HEK293 (cell line): ENCODE results near the gene IL18RAP.

ENCODE experiments used
- KLF10 ChIP-seq: fragments of 450-650 bp; IDR thresholded peaks from 2 replicates; pipeline ENCODE4 v1.5.1; 2018; ENCODE audit warnings: missing biosample characterization, mild to moderate bottlenecking, missing genetic modification characterization
- MEIS1 ChIP-seq: sonication (generic); formaldehyde crosslinking; IDR thresholded peaks from 2 replicates; pipeline ENCODE4 v1.8.1; 2022; ENCODE audit warnings: missing genetic modification reagents, mild to moderate bottlenecking, borderline replicate concordance
- YY1 ChIP-seq: fragments of 450-650 bp; formaldehyde crosslinking; IDR thresholded peaks from 2 replicates; pipeline ENCODE4 v1.5.1; 2018; ENCODE audit warnings: missing biosample characterization, missing genetic modification characterization
- ZFP41 ChIP-seq: fragments of 450-650 bp; formaldehyde crosslinking; IDR thresholded peaks from 2 replicates; pipeline ENCODE4 v1.5.1; 2016; ENCODE audit warnings: missing biosample characterization, missing genetic modification characterization, borderline replicate concordance
- ZNF274 ChIP-seq, 2 experiments: fragments of 200-500 bp in 1 of 2; fragments of 450-650 bp in 1 of 2; sonication (Bioruptor generic) in 1 of 2; formaldehyde crosslinking in 1 of 2; IDR thresholded peaks; 2 replicates each; pipeline versions ENCODE4 v1.5.1 to v1.6.1; 2014 to 2016; ENCODE audit warnings: borderline replicate concordance in 1 of 2, inconsistent platforms in 1 of 2, low read length in 1 of 2, missing biosample characterization in 1 of 2, missing genetic modification characterization in 1 of 2
- ZNF555 ChIP-seq: fragments of 450-650 bp; formaldehyde crosslinking; conservative IDR thresholded peaks from 2 replicates; pipeline ENCODE4 v1.5.1; 2017; ENCODE audit warnings: missing biosample characterization, mild to moderate bottlenecking, missing genetic modification characterization, inconsistent platforms
- ZNF777 ChIP-seq: fragments of 450-650 bp; formaldehyde crosslinking; IDR thresholded peaks from 2 replicates; pipeline ENCODE4 v1.5.1; 2017; ENCODE audit warnings: missing biosample characterization, missing genetic modification characterization, borderline replicate concordance
- ZSCAN30 ChIP-seq: fragments of 450-650 bp; IDR thresholded peaks from 2 replicates; pipeline ENCODE4 v1.5.1; 2018; ENCODE audit warnings: missing biosample characterization, mild to moderate bottlenecking, missing genetic modification characterization, moderate library complexity
- TF ChIP-seq, protein P1 (sequence below): fragments of 450-650 bp; formaldehyde crosslinking; IDR thresholded peaks from 2 replicates; pipeline ENCODE4 v1.5.1; 2016; ENCODE audit warnings: missing biosample characterization, missing genetic modification characterization
- TF ChIP-seq, protein P2 (sequence below): IDR thresholded peaks from 2 replicates; pipeline ENCODE4 v1.6.1; 2011; ENCODE audit warnings: mild to moderate bottlenecking, low read depth, low read length, borderline replicate concordance

DNA sequence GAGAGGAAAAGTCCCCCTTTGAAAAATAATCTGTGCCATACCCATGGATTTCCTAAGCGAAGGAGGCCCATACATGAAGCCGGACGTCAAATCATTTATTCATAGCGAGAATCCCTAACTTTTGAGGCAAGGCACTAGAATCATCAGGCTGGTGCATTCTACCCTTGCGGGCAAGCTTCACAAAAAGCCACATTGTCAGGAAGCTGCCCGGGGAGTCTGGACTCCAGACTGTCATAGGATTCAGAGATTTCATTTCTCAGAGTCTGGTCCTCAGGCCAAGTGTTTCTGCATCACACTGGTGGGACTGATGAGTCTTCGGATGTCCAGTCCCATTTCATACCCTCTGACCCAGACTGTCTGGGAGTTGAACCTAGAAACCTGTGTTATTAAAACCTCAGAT lies 59.0 kb downstream of the IL18RAP start:
- TF ChIP-seq, protein P1, sequence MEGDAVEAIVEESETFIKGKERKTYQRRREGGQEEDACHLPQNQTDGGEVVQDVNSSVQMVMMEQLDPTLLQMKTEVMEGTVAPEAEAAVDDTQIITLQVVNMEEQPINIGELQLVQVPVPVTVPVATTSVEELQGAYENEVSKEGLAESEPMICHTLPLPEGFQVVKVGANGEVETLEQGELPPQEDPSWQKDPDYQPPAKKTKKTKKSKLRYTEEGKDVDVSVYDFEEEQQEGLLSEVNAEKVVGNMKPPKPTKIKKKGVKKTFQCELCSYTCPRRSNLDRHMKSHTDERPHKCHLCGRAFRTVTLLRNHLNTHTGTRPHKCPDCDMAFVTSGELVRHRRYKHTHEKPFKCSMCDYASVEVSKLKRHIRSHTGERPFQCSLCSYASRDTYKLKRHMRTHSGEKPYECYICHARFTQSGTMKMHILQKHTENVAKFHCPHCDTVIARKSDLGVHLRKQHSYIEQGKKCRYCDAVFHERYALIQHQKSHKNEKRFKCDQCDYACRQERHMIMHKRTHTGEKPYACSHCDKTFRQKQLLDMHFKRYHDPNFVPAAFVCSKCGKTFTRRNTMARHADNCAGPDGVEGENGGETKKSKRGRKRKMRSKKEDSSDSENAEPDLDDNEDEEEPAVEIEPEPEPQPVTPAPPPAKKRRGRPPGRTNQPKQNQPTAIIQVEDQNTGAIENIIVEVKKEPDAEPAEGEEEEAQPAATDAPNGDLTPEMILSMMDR (tag by site-specific recombination), result no peak
- TF ChIP-seq ZSCAN30 (tag by site-specific recombination), result no peak
- no peak for TF ChIP-seq KLF10 (tag by site-specific recombination)
- TF ChIP-seq MEIS1, result no peak
- no peak for TF ChIP-seq ZFP41 (tag by site-specific recombination)
- TF ChIP-seq, protein P2, sequence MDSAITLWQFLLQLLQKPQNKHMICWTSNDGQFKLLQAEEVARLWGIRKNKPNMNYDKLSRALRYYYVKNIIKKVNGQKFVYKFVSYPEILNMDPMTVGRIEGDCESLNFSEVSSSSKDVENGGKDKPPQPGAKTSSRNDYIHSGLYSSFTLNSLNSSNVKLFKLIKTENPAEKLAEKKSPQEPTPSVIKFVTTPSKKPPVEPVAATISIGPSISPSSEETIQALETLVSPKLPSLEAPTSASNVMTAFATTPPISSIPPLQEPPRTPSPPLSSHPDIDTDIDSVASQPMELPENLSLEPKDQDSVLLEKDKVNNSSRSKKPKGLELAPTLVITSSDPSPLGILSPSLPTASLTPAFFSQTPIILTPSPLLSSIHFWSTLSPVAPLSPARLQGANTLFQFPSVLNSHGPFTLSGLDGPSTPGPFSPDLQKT, result no peak
- TF ChIP-seq YY1 (tag by site-specific recombination), result no peak
- TF ChIP-seq ZNF555 (tag by site-specific recombination), result no peak
- no peak for TF ChIP-seq ZNF274 (IDR thresholded peaks at IDR 0.05; ENCODE audit: low read length)
- TF ChIP-seq ZNF274 (tag by site-specific recombination; IDR thresholded peaks at IDR 0.05; ENCODE audit: borderline replicate concordance), result no peak
- no peak for TF ChIP-seq ZNF777
